Naive thymus-derived CD8-positive, alpha-beta T cell (primary cell): ENCODE measurements around the gene ABCC4. TPM values are rescaled to one million over a fixed set of nuclear protein-coding genes. Genes with fewer than 3 reads are reported as not detected.
"Not testable (repeated sequence)": the region's sequence is repeated elsewhere in the genome, so short reads cannot be mapped to it uniquely, and the experiment has no call there.

Experiments used
- ATAC-seq, 2 donors: fragments of 150-1000 bp; cut with Tn5 transposase in 1 of 2; sonication (Bioruptor Pico), chemical (Tn5 transposase) in 1 of 2; 1 replicate in 1 of 2; 2 replicates in 1 of 2; pipeline ENCODE4 v1.10.0; 2021; ENCODE audit warnings: mild to moderate bottlenecking in 2 of 2, moderate library complexity in 2 of 2
- POLR2A ChIA-PET: fragments of 350-600 bp; sonication (Branson Sonifier 250); formaldehyde crosslinking; loops from one replicate; lab custom pipeline; 2021; ENCODE audit warnings: antibody characterized with exemption; lab: Charles Lee
- DNase-seq, 10 donors: peaks; one replicate each; pipeline versions ENCODE4 v3.0.0 to v3.0.0-alpha.2; 2020 to 2022
- H3K27ac Mint-ChIP-seq, 10 donors: one replicate each; pipeline ENCODE4 v1.8.0; 2020 to 2022; ENCODE audit warnings: mild to moderate bottlenecking in 10 of 10, mixed read lengths in 10 of 10, moderate library complexity in 4 of 10, inconsistent platforms in 1 of 10
- H3K27me3 Mint-ChIP-seq, 5 donors: one replicate each; pipeline ENCODE4 v1.8.0; 2021 to 2022; ENCODE audit warnings: mixed read lengths in 5 of 5
- H3K36me3 Mint-ChIP-seq, 3 donors: one replicate each; pipeline ENCODE4 v1.8.0; 2020 to 2022; ENCODE audit warnings: mixed read lengths in 3 of 3, mild to moderate bottlenecking in 2 of 3, inconsistent platforms in 1 of 3
- H3K4me1 Mint-ChIP-seq, 4 donors: one replicate each; pipeline ENCODE4 v1.8.0; 2021 to 2022; ENCODE audit warnings: mixed read lengths in 4 of 4
- H3K4me3 Mint-ChIP-seq, 10 donors: one replicate each; pipeline ENCODE4 v1.8.0; 2020 to 2022; ENCODE audit warnings: mild to moderate bottlenecking in 10 of 10, mixed read lengths in 10 of 10, moderate library complexity in 6 of 10, inconsistent platforms in 1 of 10
- H3K9me3 Mint-ChIP-seq, 9 donors: one replicate each; pipeline ENCODE4 v1.8.0; 2020 to 2022; ENCODE audit warnings: mixed read lengths in 9 of 9, mild to moderate bottlenecking in 3 of 9, inconsistent platforms in 1 of 9, moderate library complexity in 1 of 9
- polyA plus RNA-seq, 3 donors: library from polyadenylated mRNA; unstranded; fragments of 300-500 nt; fragmentation: Illumina TruSeq; gene quantifications; one replicate each; pipeline ENCODE4 v1.2.3, GENCODE V29; 2021
- total RNA-seq, 8 experiments: library from RNA in 2 of 8; stranded (reverse) in 2 of 8; gene quantifications; one replicate each; pipeline ENCODE4 v1.2.3 and lab custom pipeline; 2021 to 2026

ABCC4 gene
- total and polyA plus RNA-seq, 5 experiments from 2014 or later = 3.5 to 9.2 (median 4.4) TPM

DNA sequence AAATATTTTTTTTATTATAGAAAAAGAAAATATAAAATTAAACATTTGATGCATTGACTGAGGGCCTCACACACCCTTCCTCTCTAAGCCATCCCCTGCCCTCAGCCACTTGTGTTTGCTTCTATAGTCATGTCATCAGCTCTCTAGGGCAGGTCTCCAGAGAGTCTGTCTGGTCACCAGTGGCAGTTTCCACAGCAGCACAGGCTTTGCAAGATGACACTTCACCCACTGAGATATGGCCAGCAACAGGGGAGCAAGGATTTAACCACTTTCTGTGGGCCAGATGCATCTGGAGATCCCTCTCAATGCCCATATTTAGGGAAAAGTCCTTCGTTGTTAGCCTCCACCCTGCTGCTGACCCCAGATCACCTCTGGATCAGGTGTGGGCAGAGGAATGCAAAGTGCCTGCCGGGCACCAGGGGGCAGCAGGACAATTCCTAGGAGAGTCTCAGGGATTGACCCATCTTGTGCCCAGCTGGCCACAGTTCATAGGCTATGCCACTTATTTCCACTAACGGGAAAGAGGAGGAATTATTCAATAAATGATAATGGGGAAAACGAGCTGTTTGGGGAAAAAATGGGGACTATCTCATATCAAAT lies 4.8 kb downstream of the ABCC4 start:
- ATAC-seq (no peak), DNase-seq (peak in 3 of 10 donors; percentile 10 to 16 (median 12))
- H3K4me3 Mint-ChIP-seq = no peak overlapping the region
- peak overlapping the region in 3 of 10 donors; percentile 37 to 74 (median 68) for H3K27ac Mint-ChIP-seq
- H3K4me1 Mint-ChIP-seq = peaks cover 16 to 30% (median 21%) of the 10 kb centered on the region in 4 donors
- H3K9me3 Mint-ChIP-seq = no peaks in the 10 kb centered on the region
- POLR2A ChIA-PET = no interaction called here
- H3K36me3 Mint-ChIP-seq = peaks cover 2 to 7% (median 3%) of the 10 kb centered on the region in 3 donors
- H3K27me3 Mint-ChIP-seq = no peaks in the 10 kb centered on the region

GRCh38 chr13:95295026-95295425 lies 6.2 kb downstream of the ABCC4 start:
- Mint-ChIP-seq H3K36me3 (peaks cover 4 to 10% (median 6%) of the 10 kb centered on the region in 3 donors), H3K27ac (no peak overlapping the region), H3K9me3 (no peaks in the 10 kb centered on the region), H3K27me3 (no peaks in the 10 kb centered on the region), H3K4me3 (no peak overlapping the region), H3K4me1 (peaks cover 11 to 24% (median 15%) of the 10 kb centered on the region in 4 donors)
- POLR2A ChIA-PET = no interaction called here
- ATAC-seq (no peak), DNase-seq (no peak)

DNA sequence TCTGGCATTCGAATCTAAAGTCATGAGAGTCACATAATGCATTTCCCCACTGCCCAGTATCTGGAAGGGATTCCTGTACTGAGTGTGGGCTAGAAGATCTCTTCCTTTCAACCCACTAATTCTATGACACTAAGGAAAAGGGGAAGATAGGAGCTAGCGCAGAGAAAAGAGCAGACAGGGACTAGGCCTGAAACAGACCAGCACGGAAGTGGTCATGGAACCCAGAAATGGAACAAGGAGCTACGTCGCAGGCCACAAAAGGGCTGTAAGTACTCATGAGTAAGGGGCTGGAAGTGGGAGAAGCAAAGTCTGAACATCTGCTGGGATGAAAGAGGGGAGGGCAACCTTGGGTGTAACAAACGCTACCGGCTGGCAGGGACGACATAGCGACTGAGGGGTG lies 8.6 kb downstream of the ABCC4 start:
- H3K27me3 Mint-ChIP-seq = no peaks in the 10 kb centered on the region
- POLR2A ChIA-PET = no interaction called here
- DNase-seq = no peak
- H3K9me3 Mint-ChIP-seq = no peaks in the 10 kb centered on the region
- H3K4me3 Mint-ChIP-seq = no peak overlapping the region
- peaks cover 4 to 20% (median 15%) of the 10 kb centered on the region in 3 donors for H3K36me3 Mint-ChIP-seq
- H3K4me1 Mint-ChIP-seq = peaks cover 5 to 15% (median 11%) of the 10 kb centered on the region in 4 donors
- peak overlapping the region in 2 of 10 donors; percentile 37 to 46 for H3K27ac Mint-ChIP-seq
- no peak for ATAC-seq

- H3K27me3 Mint-ChIP-seq, H3K4me1 Mint-ChIP-seq, POLR2A ChIA-PET, DNase-seq, H3K27ac Mint-ChIP-seq, ATAC-seq, H3K9me3 Mint-ChIP-seq, H3K4me3 Mint-ChIP-seq: not testable (repeated sequence)
- H3K36me3 Mint-ChIP-seq = peaks cover 4 to 22% (median 16%) of the 10 kb centered on the region in 3 donors
These were observed 11.3 kb downstream of the ABCC4 start for GRCh38 chr13:95289901-95290300.

- POLR2A ChIA-PET = no interaction called here
- DNase-seq = no peak
- Mint-ChIP-seq H3K4me3 (no peak overlapping the region), H3K36me3 (peaks cover 4 to 22% (median 16%) of the 10 kb centered on the region in 3 donors), H3K9me3 (no peaks in the 10 kb centered on the region), H3K4me1 (peaks cover 5 to 7% (median 6%) of the 10 kb centered on the region in 4 donors), H3K27ac (no peak overlapping the region), H3K27me3 (no peaks in the 10 kb centered on the region)
- no peak for ATAC-seq
These were observed 12.2 kb downstream of the ABCC4 start for GRCh38 chr13:95289020-95289444.

DNA sequence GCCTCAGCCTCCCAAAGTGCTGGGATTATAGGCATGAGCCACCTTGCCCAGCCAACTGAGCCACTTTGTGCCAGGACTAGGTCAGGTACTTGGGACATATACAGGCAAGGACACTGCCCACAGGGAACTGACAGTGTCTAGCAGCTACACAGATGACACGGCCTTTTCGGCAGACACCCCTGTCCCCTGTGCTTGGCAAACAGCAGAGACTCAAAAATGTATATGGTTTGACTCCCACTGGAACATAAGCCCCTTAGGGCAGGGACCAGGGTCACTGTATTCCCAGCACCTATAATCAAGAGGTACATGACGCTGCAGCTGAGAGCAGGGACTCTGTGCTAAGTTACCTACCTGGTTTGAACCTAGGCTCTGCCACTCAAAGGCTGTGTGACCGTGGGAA lies 16.8 kb downstream of the ABCC4 start:
- POLR2A ChIA-PET = no interaction called here
- H3K27ac Mint-ChIP-seq = no peak overlapping the region
- no peak overlapping the region for H3K4me3 Mint-ChIP-seq
- peaks cover 0 to 8% (median 4%) of the 10 kb centered on the region in 3 donors for H3K36me3 Mint-ChIP-seq
- peaks cover 1 to 9% (median 6%) of the 10 kb centered on the region in 4 donors for H3K4me1 Mint-ChIP-seq
- ATAC-seq = no peak
- no peak for DNase-seq
- H3K9me3 Mint-ChIP-seq = no peaks in the 10 kb centered on the region
- H3K27me3 Mint-ChIP-seq = no peaks in the 10 kb centered on the region

GRCh38 chr13:95279016-95279415 lies 22.2 kb downstream of the ABCC4 start:
- Mint-ChIP-seq H3K36me3 (peaks cover 0 to 5% (median 0%) of the 10 kb centered on the region in 3 donors), H3K4me1 (peaks cover 4 to 17% (median 10%) of the 10 kb centered on the region in 4 donors), H3K27ac (no peak overlapping the region), H3K4me3 (no peak overlapping the region), H3K9me3 (no peaks in the 10 kb centered on the region), H3K27me3 (no peaks in the 10 kb centered on the region)
- POLR2A ChIA-PET = no interaction called here
- ATAC-seq (no peak), DNase-seq (no peak)

- ATAC-seq = no peak
- H3K9me3 Mint-ChIP-seq = no peaks in the 10 kb centered on the region
- H3K27ac Mint-ChIP-seq = no peak overlapping the region
- H3K27me3 Mint-ChIP-seq = no peaks in the 10 kb centered on the region
- H3K4me1 Mint-ChIP-seq = peaks cover 2 to 19% (median 12%) of the 10 kb centered on the region in 4 donors
- DNase-seq = no peak
- no peak overlapping the region for H3K4me3 Mint-ChIP-seq
- peaks cover 0 to 5% (median 0%) of the 10 kb centered on the region in 3 donors for H3K36me3 Mint-ChIP-seq
- POLR2A ChIA-PET = interaction anchor here (0.5 kb wide), 1 partner anchor 166 kb away, joined by 3 read pairs; no protein-coding TSS in a partner anchor
These were observed 25.2 kb downstream of the ABCC4 start for GRCh38 chr13:95276037-95276505.

- Mint-ChIP-seq H3K27ac (no peak overlapping the region), H3K4me3 (no peak overlapping the region), H3K9me3 (no peaks in the 10 kb centered on the region), H3K4me1 (peaks cover under 1 to 18% (median 12%) of the 10 kb centered on the region in 4 donors), H3K27me3 (no peaks in the 10 kb centered on the region), H3K36me3 (peaks cover 0 to 5% (median 0%) of the 10 kb centered on the region in 3 donors)
- POLR2A ChIA-PET = interaction anchor here (0.5 kb wide), 1 partner anchor 165 kb away, joined by 3 read pairs; no protein-coding TSS in a partner anchor
- DNase-seq (no peak), ATAC-seq (no peak)
These were observed 25.8 kb downstream of the ABCC4 start for GRCh38 chr13:95275322-95276036.

- not testable (repeated sequence) for H3K9me3 Mint-ChIP-seq, H3K4me3 Mint-ChIP-seq, DNase-seq, H3K27me3 Mint-ChIP-seq, ATAC-seq, H3K36me3 Mint-ChIP-seq
- Mint-ChIP-seq H3K27ac (peak overlapping the region in 1 of 10 donors; percentile 58), H3K4me1 (peaks cover 2 to 20% (median 12%) of the 10 kb centered on the region in 4 donors)
- POLR2A ChIA-PET = interaction anchor here (0.6 kb wide), 2 partner anchors 66 to 678 kb away, joined by 3 to 4 read pairs; partner anchors contain the start of gene TGDS
These were observed 27.6 kb downstream of the ABCC4 start for GRCh38 chr13:95273592-95274132.

DNA sequence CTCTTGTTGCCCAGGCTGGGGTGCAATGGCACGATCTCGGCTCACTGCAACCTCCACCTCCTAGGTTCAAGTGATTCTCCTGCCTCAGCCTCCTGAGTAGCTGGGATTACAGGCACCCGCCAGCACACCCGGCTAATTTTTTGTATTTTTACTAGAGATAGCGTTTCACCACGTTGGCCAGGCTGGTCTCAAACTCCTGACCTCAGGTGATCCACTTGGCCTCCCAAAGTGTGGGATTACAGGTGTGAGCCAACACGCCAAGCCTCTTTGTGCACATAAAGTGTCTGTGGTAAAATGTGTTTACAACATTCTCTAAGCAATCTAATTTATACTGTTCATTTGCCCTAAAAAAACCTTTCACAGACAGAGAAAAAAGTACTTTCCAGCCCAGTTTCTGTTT lies 29.2 kb downstream of the ABCC4 start:
- H3K4me3 Mint-ChIP-seq, H3K27ac Mint-ChIP-seq, POLR2A ChIA-PET, H3K9me3 Mint-ChIP-seq, DNase-seq, H3K27me3 Mint-ChIP-seq, ATAC-seq: not testable (repeated sequence)
- Mint-ChIP-seq H3K36me3 (peaks cover 8 to 17% (median 14%) of the 10 kb centered on the region in 3 donors), H3K4me1 (peaks cover 2 to 20% (median 12%) of the 10 kb centered on the region in 4 donors)

DNA sequence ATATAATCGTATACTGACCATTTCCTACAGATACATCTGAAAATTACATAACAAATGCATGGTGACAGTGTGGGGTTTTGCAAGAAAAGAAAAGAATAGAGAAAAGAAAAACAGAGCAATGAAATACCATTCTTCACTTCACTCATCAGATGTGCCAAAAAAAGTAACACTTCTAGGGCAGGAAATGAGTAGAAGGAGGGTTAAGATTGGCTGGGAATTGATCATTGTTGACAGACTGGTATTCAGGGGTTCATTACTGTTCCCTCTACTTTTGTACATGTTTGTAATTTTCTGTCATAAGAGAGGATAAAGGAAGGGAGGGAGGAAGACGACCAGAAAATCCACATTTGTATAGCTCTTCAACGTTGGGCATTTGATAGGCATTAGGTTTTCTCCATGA lies 31.5 kb downstream of the ABCC4 start:
- H3K27ac Mint-ChIP-seq = peak overlapping the region in 2 of 10 donors; percentile 0 to 8
- POLR2A ChIA-PET = no interaction called here
- H3K4me3 Mint-ChIP-seq = no peak overlapping the region
- H3K4me1 Mint-ChIP-seq = peaks cover 2 to 19% (median 7%) of the 10 kb centered on the region in 4 donors
- H3K36me3 Mint-ChIP-seq = peaks cover 16 to 32% (median 32%) of the 10 kb centered on the region in 3 donors
- no peak for DNase-seq
- ATAC-seq = no peak
- H3K27me3 Mint-ChIP-seq = no peaks in the 10 kb centered on the region
- peaks cover 0 to 18% (median 5%) of the 10 kb centered on the region in 9 donors for H3K9me3 Mint-ChIP-seq
